ENCODE results near the gene PBX4. TPM values are rescaled to one million over a fixed set of nuclear protein-coding genes. Genes with fewer than 3 reads are reported as not detected.

Gene PBX4
- total and polyA plus RNA-seq, 2 donors (not counting 1 experiment from before 2014, with no cell fraction given), result 11.7 TPM

GRCh38 chr19:19552798-19553197 lies 65.7 kb downstream of the PBX4 start:
- WGBS (ENCODE audit: insufficient coverage), result 67% methylated on average over 6 of the region's 6 CpGs
- Histone ChIP-seq H3K4me3 (ENCODE audit: control extremely low read depth in 1 of 5, extremely low read depth in 1 of 5, insufficient read depth in 1 of 5, low read depth in 2 of 5, low read length in 4 of 5) (no peak overlapping the region), H3K4me1 (ENCODE audit: control insufficient read depth in 2 of 2, insufficient read depth in 2 of 2, low read length in 2 of 2) (peaks cover 0 to 2% of the 10 kb centered on the region in 2 donors), H4K20me1 (ENCODE audit: control insufficient read depth, insufficient read depth, low read length, poor library complexity, severe bottlenecking) (no peaks in the 10 kb centered on the region), H3K27me3 (replicated peaks in 1 of 4; ENCODE audit: control extremely low read depth in 1 of 4, control insufficient read depth in 3 of 4, insufficient read depth in 4 of 4, low read length in 3 of 4) (peaks cover 0 to 7% (median 0%) of the 10 kb centered on the region in 4 experiments), H3K79me2 (ENCODE audit: control insufficient read depth, insufficient read depth, low read length) (no peaks in the 10 kb centered on the region), H2AFZ (ENCODE audit: insufficient read depth, low read depth, low read length, poor library complexity, severe bottlenecking) (no peak overlapping the region), H3K9ac (ENCODE audit: low read length) (no peak overlapping the region), H3K9me3 (ENCODE audit: control extremely low read depth in 1 of 3, control insufficient read depth in 2 of 3, insufficient read depth in 1 of 3, low read length in 2 of 3) (peaks cover 0 to 11% (median 0%) of the 10 kb centered on the region in 3 donors), H3K36me3 (replicated peaks in 1 of 2; ENCODE audit: control extremely low read depth in 1 of 2, control insufficient read depth in 1 of 2, extremely low read depth in 1 of 2, insufficient read depth in 2 of 2, low read length in 1 of 2) (no peaks in the 10 kb centered on the region), H3K27ac (ENCODE audit: low read length in 2 of 2) (no peak overlapping the region), H3K4me2 (replicated peaks; ENCODE audit: low read depth, low read length, poor library complexity, severe bottlenecking) (no peak overlapping the region)
- H3K4me1 Mint-ChIP-seq, result no peaks in the 10 kb centered on the region
- ChIA-PET POLR2A (no interaction called here), CTCF (interaction anchor here (0.8 to 2.8 kb wide), 5 partner anchors 20 to 219 kb away, joined by 3 to 8 read pairs (median 4); partner anchors contain the start of gene PBX4)
- no peak overlapping the region for H3K4me3 Mint-ChIP-seq
- DNase-seq (no peak), ATAC-seq (ENCODE audit: low read depth) (peak; percentile 31)
- intact Hi-C loops (cut with micrococcal nuclease), result no loop called here
- TF ChIP-seq EZH2 (IDR thresholded peaks at IDR 0.05; ENCODE audit: borderline replicate concordance, insufficient read depth, low read depth, low read length, poor library complexity, severe bottlenecking), result no peak
- peak; percentile 61 for TF ChIP-seq CTCF (IDR thresholded peaks at IDR 0.05)
- H3K27ac Mint-ChIP-seq, result no peak overlapping the region
- H3K27me3 Mint-ChIP-seq, result peaks cover 8% of the 10 kb centered on the region
- no peaks in the 10 kb centered on the region for H3K9me3 Mint-ChIP-seq (ENCODE audit: insufficient read depth)

GRCh38 chr19:19551853-19552192 lies 66.7 kb downstream of the PBX4 start:
- Histone ChIP-seq H3K79me2 (ENCODE audit: control insufficient read depth, insufficient read depth, low read length) (no peaks in the 10 kb centered on the region), H3K27ac (ENCODE audit: low read length in 2 of 2) (no peak overlapping the region), H3K9ac (ENCODE audit: low read length) (no peak overlapping the region), H3K27me3 (replicated peaks in 1 of 4; ENCODE audit: control extremely low read depth in 1 of 4, control insufficient read depth in 3 of 4, insufficient read depth in 4 of 4, low read length in 3 of 4) (peaks cover 0 to 12% (median 0%) of the 10 kb centered on the region in 4 experiments), H2AFZ (ENCODE audit: insufficient read depth, low read depth, low read length, poor library complexity, severe bottlenecking) (no peak overlapping the region), H3K4me3 (ENCODE audit: control extremely low read depth in 1 of 5, extremely low read depth in 1 of 5, insufficient read depth in 1 of 5, low read depth in 2 of 5, low read length in 4 of 5) (no peak overlapping the region), H3K4me2 (replicated peaks; ENCODE audit: low read depth, low read length, poor library complexity, severe bottlenecking) (no peak overlapping the region), H3K36me3 (replicated peaks in 1 of 2; ENCODE audit: control extremely low read depth in 1 of 2, control insufficient read depth in 1 of 2, extremely low read depth in 1 of 2, insufficient read depth in 2 of 2, low read length in 1 of 2) (no peaks in the 10 kb centered on the region), H4K20me1 (ENCODE audit: control insufficient read depth, insufficient read depth, low read length, poor library complexity, severe bottlenecking) (no peaks in the 10 kb centered on the region), H3K4me1 (ENCODE audit: control insufficient read depth in 2 of 2, insufficient read depth in 2 of 2, low read length in 2 of 2) (peaks cover 0 to 2% of the 10 kb centered on the region in 2 donors), H3K9me3 (ENCODE audit: control extremely low read depth in 1 of 3, control insufficient read depth in 2 of 3, insufficient read depth in 1 of 3, low read length in 2 of 3) (peaks cover 0 to 11% (median 0%) of the 10 kb centered on the region in 3 donors)
- Mint-ChIP-seq H3K27ac (no peak overlapping the region), H3K4me3 (no peak overlapping the region), H3K9me3 (ENCODE audit: insufficient read depth) (no peaks in the 10 kb centered on the region), H3K27me3 (peaks cover 8% of the 10 kb centered on the region), H3K4me1 (no peaks in the 10 kb centered on the region)
- ChIA-PET CTCF (interaction anchor here (1.0 to 2.8 kb wide), 2 partner anchors 19 to 26 kb away, joined by 3 to 8 read pairs; no protein-coding TSS in a partner anchor), POLR2A (no interaction called here)
- ATAC-seq (ENCODE audit: low read depth) (no peak), DNase-seq (no peak)
- WGBS (ENCODE audit: insufficient coverage), result 89% methylated on average over 14 of the region's 14 CpGs
- TF ChIP-seq CTCF (IDR thresholded peaks at IDR 0.05), result no peak
- no peak for TF ChIP-seq EZH2 (IDR thresholded peaks at IDR 0.05; ENCODE audit: borderline replicate concordance, insufficient read depth, low read depth, low read length, poor library complexity, severe bottlenecking)
- intact Hi-C loops (cut with micrococcal nuclease), result no loop called here
